ENCODE data around the gene VASH1. TPM values are rescaled to one million over a fixed set of nuclear protein-coding genes. Genes with fewer than 3 reads are reported as not detected.

Gene VASH1
- total and polyA plus RNA-seq, 2 experiments from 2014 or later, result 0.78 to 2.8 TPM

GRCh38 chr14:76820700-76821099 is 59.4 kb downstream of the VASH1 start:
- Histone ChIP-seq H3K4me3 (no peak overlapping the region), H3K4me2 (no peak overlapping the region), H2AFZ (no peak overlapping the region), H3K79me2 (replicated peaks; ENCODE audit: insufficient read depth) (no peaks in the 10 kb centered on the region), H3K9me2 (ENCODE audit: insufficient read depth) (peaks cover 10% of the 10 kb centered on the region; the same call in 1 of the 2 replicates), H3K36me3 (ENCODE audit: insufficient read depth) (no peaks in the 10 kb centered on the region), H4K20me1 (replicated peaks; ENCODE audit: insufficient read depth) (no peaks in the 10 kb centered on the region), H3F3A (replicated peaks; ENCODE audit: low read depth) (no peaks in the 10 kb centered on the region), H3K27ac (ENCODE audit: low read depth) (no peak overlapping the region), H3K4me1 (ENCODE audit: insufficient read depth) (no peaks in the 10 kb centered on the region), H3K27me3 (ENCODE audit: insufficient read depth) (no peaks in the 10 kb centered on the region)
- Mint-ChIP-seq H3K4me1 (no peaks in the 10 kb centered on the region), H3K27ac (no peak overlapping the region), H3K9me3 (peaks cover 8% of the 10 kb centered on the region), H3K36me3 (ENCODE audit: low read depth) (peaks cover 3% of the 10 kb centered on the region; the same call in 2 of the 3 replicates), H3K27me3 (ENCODE audit: insufficient read depth, low read depth, poor library complexity) (no peaks in the 10 kb centered on the region), H3K4me3 (no peak overlapping the region)
- no peak for ATAC-seq
- no peak for TF ChIP-seq CREB1 (CRISPR knock-in tag; IDR thresholded peaks at IDR 0.05; ENCODE audit: low read depth)
- TF ChIP-seq ZNF114 (CRISPR knock-in tag; IDR thresholded peaks at IDR 0.05), result no peak
- TF ChIP-seq JUNB (IDR thresholded peaks at IDR 0.05; ENCODE audit: unreplicated experiment), result no peak
- TF ChIP-seq EZH2 (IDR thresholded peaks at IDR 0.05; ENCODE audit: low read depth, unreplicated experiment), result no peak
- no peak for TF ChIP-seq REST (IDR thresholded peaks at IDR 0.05; ENCODE audit: unreplicated experiment)
- no peak for TF ChIP-seq NANOG (IDR thresholded peaks at IDR 0.05; ENCODE audit: borderline replicate concordance)
- no peak for TF ChIP-seq ZNF331 (CRISPR knock-in tag; IDR thresholded peaks at IDR 0.05; ENCODE audit: low read depth)
- no peak for DNase-seq (ENCODE audit: low spot score)

GRCh38 chr14:76826122-76826521 is 64.9 kb downstream of the VASH1 start, which contains the start of gene LRRC74A:
LRRC74A (plus strand) TSS chr14:76826408; CDS start chr14:76826698, 290 bp downstream.
- Histone ChIP-seq H3K4me2 (no peak within 1 kb of the TSS), H4K20me1 (replicated peaks; ENCODE audit: insufficient read depth) (no peaks in the 10 kb centered on the region), H3K79me2 (replicated peaks; ENCODE audit: insufficient read depth) (no peaks in the 10 kb centered on the region), H3K27me3 (ENCODE audit: insufficient read depth) (no peaks in the 10 kb centered on the region), H3K4me1 (ENCODE audit: insufficient read depth) (peaks cover 20% of the 10 kb centered on the region), H3K9me2 (ENCODE audit: insufficient read depth) (peaks cover 4% of the 10 kb centered on the region; the same call in 1 of the 2 replicates), H3K4me3 (no peak within 1 kb of the TSS), H3K27ac (ENCODE audit: low read depth) (no peak within 1 kb of the TSS), H3F3A (replicated peaks; ENCODE audit: low read depth) (no peaks in the 10 kb centered on the region), H2AFZ (no peak within 1 kb of the TSS), H3K36me3 (ENCODE audit: insufficient read depth) (no peaks in the 10 kb centered on the region)
- no peak within 1 kb of the TSS for H3K4me3 Mint-ChIP-seq
- DNase-seq (ENCODE audit: low spot score), result no peak
- peaks cover 7% of the 10 kb centered on the region for H3K27me3 Mint-ChIP-seq (ENCODE audit: insufficient read depth, low read depth, poor library complexity)
- no peak within 1 kb of the TSS for H3K27ac Mint-ChIP-seq
- no peak for ATAC-seq
- no peaks in the 10 kb centered on the region for H3K36me3 Mint-ChIP-seq (ENCODE audit: low read depth)
- peaks cover 26% of the 10 kb centered on the region for H3K4me1 Mint-ChIP-seq
- peaks cover 2% of the 10 kb centered on the region for H3K9me3 Mint-ChIP-seq
- TF ChIP-seq ZNF462 (CRISPR knock-in tag; IDR thresholded peaks at IDR 0.05), result no peak
- TF ChIP-seq NANOG (IDR thresholded peaks at IDR 0.05; ENCODE audit: borderline replicate concordance), result no peak
- TF ChIP-seq EZH2 (IDR thresholded peaks at IDR 0.05; ENCODE audit: low read depth, unreplicated experiment), result no peak
- no peak for TF ChIP-seq ZNF114 (CRISPR knock-in tag; IDR thresholded peaks at IDR 0.05)
- no peak for TF ChIP-seq ETS1 (IDR thresholded peaks at IDR 0.05)
- no peak for TF ChIP-seq EZH2phosphoT487 (IDR thresholded peaks at IDR 0.05; ENCODE audit: unreplicated experiment)
- TF ChIP-seq STAT1 (IDR thresholded peaks at IDR 0.05; ENCODE audit: unreplicated experiment), result no peak
